HepG2 (cell line): ENCODE measurements around the gene RHBDF2. TPM values are rescaled to one million over a fixed set of nuclear protein-coding genes. Genes with fewer than 3 reads are reported as not detected.
A peak's percentile ranks its signal among the peaks of the same experiment; 100 is the strongest.

Experiments
- ATAC-seq: fragments of 200-7000 bp; cut with Tn5 transposase; 3 replicates; pipeline ENCODE4 v1.9.1; 2020; ENCODE audit warnings: mild to moderate bottlenecking, moderate library complexity
- BruUV-seq: library from RNA; stranded (reverse); fragments of 400-500 nt; replicated peaks from 2 replicates; lab custom pipeline; 2021; lab: Mats Ljungman, UMichigan
- CTCF ChIA-PET: fragments of 300-600 bp; formaldehyde crosslinking; extraction: SDS; loops from one replicate; lab custom pipeline; 2021; ENCODE audit warnings: low total read pairs, inconsistent platforms, low intra/inter-chr PET ratio; lab: Yijun Ruan, JAX
- POLR2A ChIA-PET: fragments of 350-600 bp; sonication (Branson Sonifier 250); formaldehyde crosslinking; loops from one replicate; lab custom pipeline; 2020; ENCODE audit warnings: antibody characterized with exemption, inconsistent platforms; lab: Yijun Ruan, JAX
- DNase-seq: peaks from one replicate; pipeline ENCODE4 v3.0.0-alpha.2; 2015; ENCODE audit warnings: low spot score
- FAIRE-seq: peaks from 3 replicates; lab custom pipeline; 2011; peaks lifted over from hg19 to GRCh38; lab: Jason Lieb, UNC
- H2AFZ ChIP-seq: one replicate; pipeline ENCODE4 v1.6.1; 2011; ENCODE audit warnings: low read length, inconsistent platforms
- H3K27ac ChIP-seq: fragments of 300-600 bp; 3 replicates; pipeline ENCODE4 v1.8.0; 2011; ENCODE audit warnings: mixed run types, mild to moderate bottlenecking, mixed read lengths, low read length, inconsistent platforms; ENCODE audit not compliant: insufficient read depth; ENCODE audit errors: extremely low read length
- H3K27me3 ChIP-seq, 2 experiments: fragments of 200-600 bp in 1 of 2; 2 replicates in 1 of 2; 3 replicates in 1 of 2; pipeline versions ENCODE4 v1.6.0 to v1.8.0; 2011; ENCODE audit warnings: low read length in 2 of 2, mild to moderate bottlenecking in 2 of 2, moderate library complexity in 2 of 2, inconsistent platforms in 1 of 2; ENCODE audit not compliant: insufficient read depth in 2 of 2, control insufficient read depth in 1 of 2
- H3K36me3 ChIP-seq, 2 experiments: fragments of 200-600 bp in 1 of 2; replicated peaks in 1 of 2; 2 replicates in 1 of 2; 3 replicates in 1 of 2; pipeline versions ENCODE4 v1.5.1 to v1.8.0; 2011; ENCODE audit warnings: low read length in 2 of 2, inconsistent platforms in 1 of 2; ENCODE audit not compliant: insufficient read depth in 2 of 2, control insufficient read depth in 1 of 2
- H3K4me1 ChIP-seq: 2 replicates; pipeline ENCODE4 v1.5.1; 2012; ENCODE audit warnings: low read length, inconsistent platforms; ENCODE audit not compliant: insufficient read depth
- H3K4me2 ChIP-seq: 2 replicates; pipeline ENCODE4 v1.6.0; 2011; ENCODE audit warnings: low read depth, low read length, inconsistent platforms
- H3K4me3 ChIP-seq, 3 experiments: fragments of 200-600 bp in 1 of 3; sonication (generic), shearing (Covaris generic) in 1 of 3; replicated peaks in 1 of 3; 2 replicates each; pipeline ENCODE4 v1.5.1; 2011 to 2016; ENCODE audit warnings: low read length in 3 of 3, inconsistent platforms in 2 of 3, low read depth in 2 of 3, mild to moderate bottlenecking in 2 of 3, control low read depth in 1 of 3, mixed read lengths in 1 of 3; ENCODE audit not compliant: insufficient read depth in 1 of 3
- H3K79me2 ChIP-seq: one replicate; pipeline ENCODE4 v1.6.1; 2011; ENCODE audit warnings: low read length, inconsistent platforms; ENCODE audit not compliant: insufficient read depth
- H3K9ac ChIP-seq: 2 replicates; pipeline ENCODE4 v1.6.0; 2011; ENCODE audit warnings: mild to moderate bottlenecking, low read depth, low read length, inconsistent platforms; ENCODE audit not compliant: insufficient read depth
- H3K9me3 ChIP-seq: 2 replicates; pipeline ENCODE4 v1.5.1; 2012; ENCODE audit warnings: mild to moderate bottlenecking, low read length
- H4K20me1 ChIP-seq: 2 replicates; pipeline ENCODE4 v1.6.0; 2011; ENCODE audit warnings: inconsistent platforms, mild to moderate bottlenecking, low read length, moderate library complexity; ENCODE audit not compliant: insufficient read depth
- ATF7 ChIP-seq, 2 experiments: fragments of 450-650 bp in 1 of 2; sonication (generic) in 1 of 2; formaldehyde crosslinking in 1 of 2; IDR thresholded peaks; 2 replicates each; pipeline versions ENCODE4 v1.4.0 to v1.6.1; 2016 to 2020; ENCODE audit warnings: antibody characterized with exemption in 1 of 2, mild to moderate bottlenecking in 1 of 2, missing genetic modification reagents in 1 of 2
- CBX1 ChIP-seq: IDR thresholded peaks from one replicate; pipeline ENCODE4 v1.6.1; 2016; ENCODE audit warnings: antibody characterized with exemption, low read depth
- CHD4 ChIP-seq: fragments of 200-600 bp; sonication (generic); IDR thresholded peaks from 2 replicates; pipeline ENCODE4 v1.7.0; 2017; ENCODE audit warnings: mild to moderate bottlenecking, low read length, borderline replicate concordance
- JDP2 ChIP-seq: sonication (generic); formaldehyde crosslinking; IDR thresholded peaks from 2 replicates; pipeline ENCODE4 v1.8.1; 2022; ENCODE audit warnings: missing genetic modification reagents, borderline replicate concordance
- NFIC ChIP-seq: IDR thresholded peaks from 2 replicates; pipeline ENCODE4 v1.6.1; 2012; ENCODE audit warnings: mild to moderate bottlenecking, low read length, inconsistent platforms
- PHB2 ChIP-seq: fragments of 450-650 bp; IDR thresholded peaks from 2 replicates; pipeline ENCODE4 v1.6.1; 2018; ENCODE audit not compliant: partially characterized antibody
- U2AF2 ChIP-seq: fragments of 200-400 bp; formaldehyde crosslinking; IDR thresholded peaks from 2 replicates; pipeline ENCODE4 v1.6.1; 2017; ENCODE audit warnings: low read depth, mild to moderate bottlenecking, low read length
- ZKSCAN1 ChIP-seq: fragments of 150-350 bp; IDR thresholded peaks from 2 replicates; pipeline ENCODE4 v1.6.1; 2014; ENCODE audit warnings: low read length
- ZNF124 ChIP-seq: sonication (generic); formaldehyde crosslinking; IDR thresholded peaks from 2 replicates; pipeline ENCODE4 v1.4.0; 2020; ENCODE audit warnings: missing genetic modification reagents
- ZNF207 ChIP-seq: fragments of 450-650 bp; IDR thresholded peaks from 2 replicates; pipeline ENCODE4 v1.6.1; 2016; ENCODE audit warnings: antibody characterized with exemption, borderline replicate concordance
- ZNF430 ChIP-seq: sonication (generic); formaldehyde crosslinking; IDR thresholded peaks from 2 replicates; pipeline ENCODE4 v1.9.0; 2021; ENCODE audit warnings: mild to moderate bottlenecking, missing genetic modification reagents
- ZNF761 ChIP-seq: sonication (generic); formaldehyde crosslinking; conservative IDR thresholded peaks from 2 replicates; pipeline ENCODE4 v1.4.0; 2020; ENCODE audit warnings: mild to moderate bottlenecking, missing genetic modification reagents
- ZNF788 ChIP-seq: sonication (generic); formaldehyde crosslinking; IDR thresholded peaks from 2 replicates; pipeline ENCODE4 v1.5.0; 2020; ENCODE audit warnings: mild to moderate bottlenecking, missing genetic modification reagents, borderline replicate concordance
- ZNF883 ChIP-seq: sonication (generic); formaldehyde crosslinking; IDR thresholded peaks from 2 replicates; pipeline ENCODE4 v1.5.1; 2020; ENCODE audit warnings: mild to moderate bottlenecking, missing genetic modification reagents; ENCODE audit errors: not compliant biosample characterization
- WGBS: methylation state at CpG from one replicate; pipeline ENCODE4 v1.1.6; 2017; ENCODE audit warnings: low lambda C conversion rate; 5-methylcytosine and 5-hydroxymethylcytosine counted together
- in situ Hi-C: cut with HindIII; loops from 2 replicates; pipeline ENCODE4 v1.10.0; 2017; ENCODE audit warnings: low pct_unique_long_range_greater_than_20kb; ENCODE audit not compliant: extremely low pct_ligation_motif_present
- intact Hi-C: fragments of 100-400 bp; cut with micrococcal nuclease; formaldehyde crosslinking; loops from one replicate; pipeline ENCODE4 v1.10.0; 2022; ENCODE audit not compliant: unreplicated experiment
- polyA plus RNA-seq, 8 experiments: library from polyadenylated mRNA; depleted of rRNA in 3 of 8; stranded (reverse) in 7 of 8; unstranded in 1 of 8; fragments of >200 nt; fragmentation: Illumina TruSeq in 4 of 8; extraction: Trizol in 4 of 8; gene quantifications; 2 replicates each; pipeline versions ENCODE4 v1.2.1 to v1.2.3, GENCODE V29; 2011 to 2016; ENCODE audit warnings: low read depth in 4 of 8, missing spikeins in 1 of 8, mixed read lengths in 1 of 8; ENCODE audit not compliant: insufficient read depth in 1 of 8
- total RNA-seq, 5 experiments: library from RNA; depleted of rRNA; stranded (reverse); fragments of >200 nt; fragmentation: Illumina TruSeq; extraction: Trizol; gene quantifications; 2 replicates each; pipeline ENCODE4 v1.2.3, GENCODE V29; 2016; ENCODE audit warnings: low read depth in 1 of 5
- TF ChIP-seq, protein P1 (sequence below): sonication (generic); formaldehyde crosslinking; IDR thresholded peaks from 2 replicates; pipeline ENCODE4 v1.5.0; 2020; ENCODE audit warnings: mild to moderate bottlenecking, missing genetic modification reagents, borderline replicate concordance
- TF ChIP-seq, protein P2 (sequence below): sonication (generic); formaldehyde crosslinking; IDR thresholded peaks from 2 replicates; pipeline ENCODE4 v1.8.0; 2022; ENCODE audit warnings: mild to moderate bottlenecking, missing genetic modification reagents; ENCODE audit not compliant: insufficient replicate concordance

Gene RHBDF2
- total and polyA plus RNA-seq, 2 of the 13 experiments (the other 11 are each of a cell fraction or from before 2014, with no cell fraction given), result 7.8 to 24.2 TPM

DNA sequence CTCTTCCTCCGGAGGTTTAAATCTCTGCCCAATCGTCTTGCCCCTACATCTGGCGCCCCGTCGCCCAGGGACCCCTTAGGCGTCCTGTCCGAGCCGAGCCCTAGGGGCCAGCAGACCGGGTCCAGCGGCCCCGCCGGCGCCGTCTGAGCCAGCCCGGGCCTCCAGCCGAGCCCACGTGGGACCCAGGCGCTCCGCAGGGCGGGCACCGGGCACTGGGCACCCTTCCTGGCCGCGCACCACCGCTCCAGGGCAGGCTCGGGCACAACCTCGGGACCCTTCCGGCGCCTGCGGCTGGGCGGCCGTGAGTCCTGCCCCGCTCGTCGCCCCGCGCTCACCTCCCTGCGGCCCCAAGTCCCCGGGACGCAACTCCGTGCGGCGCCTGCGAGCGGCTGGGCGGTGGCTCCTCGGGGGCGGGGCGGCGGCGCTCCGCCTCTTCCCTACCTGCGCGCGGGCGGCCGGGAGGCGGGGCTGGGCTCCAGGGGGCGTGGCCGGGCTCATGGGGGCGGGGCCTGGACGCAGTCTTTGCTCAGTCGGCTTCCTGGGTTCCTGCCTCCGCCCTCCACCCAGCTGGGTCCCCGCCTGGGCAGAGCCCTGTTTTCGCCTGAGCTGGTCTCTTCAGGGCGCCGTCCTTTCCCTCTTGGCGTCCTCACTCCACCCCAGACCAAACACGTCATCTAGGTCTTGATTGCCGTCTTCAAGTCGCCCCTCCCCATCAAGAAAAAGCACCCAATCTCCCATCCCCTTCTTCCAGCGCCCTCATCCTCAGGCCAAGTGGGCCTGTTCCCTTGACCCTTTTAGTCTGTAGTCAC is at the start of gene RHBDF2 (continued):
- TF ChIP-seq, protein P1, sequence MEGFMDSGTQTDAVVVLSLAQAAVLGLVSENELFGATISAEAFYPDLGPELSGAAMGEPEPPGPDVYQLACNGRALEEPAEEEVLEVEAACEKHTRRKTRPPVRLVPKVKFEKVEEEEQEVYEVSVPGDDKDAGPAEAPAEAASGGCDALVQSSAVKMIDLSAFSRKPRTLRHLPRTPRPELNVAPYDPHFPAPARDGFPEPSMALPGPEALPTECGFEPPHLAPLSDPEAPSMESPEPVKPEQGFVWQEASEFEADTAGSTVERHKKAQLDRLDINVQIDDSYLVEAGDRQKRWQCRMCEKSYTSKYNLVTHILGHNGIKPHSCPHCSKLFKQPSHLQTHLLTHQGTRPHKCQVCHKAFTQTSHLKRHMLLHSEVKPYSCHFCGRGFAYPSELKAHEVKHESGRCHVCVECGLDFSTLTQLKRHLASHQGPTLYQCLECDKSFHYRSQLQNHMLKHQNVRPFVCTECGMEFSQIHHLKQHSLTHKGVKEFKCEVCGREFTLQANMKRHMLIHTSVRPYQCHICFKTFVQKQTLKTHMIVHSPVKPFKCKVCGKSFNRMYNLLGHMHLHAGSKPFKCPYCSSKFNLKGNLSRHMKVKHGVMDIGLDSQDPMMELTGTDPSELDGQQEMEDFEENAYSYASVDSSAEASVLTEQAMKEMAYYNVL (CRISPR knock-in tag), result no peak
- TF ChIP-seq U2AF2 (no peak), JDP2 (CRISPR knock-in tag) (no peak), CHD4 (no peak), ZNF761 (CRISPR knock-in tag) (no peak; the same call in 1 of the 2 replicates), PHB2 (no peak), ZNF124 (peak; percentile 67; the same call in 1 of the 2 replicates)

DNA sequence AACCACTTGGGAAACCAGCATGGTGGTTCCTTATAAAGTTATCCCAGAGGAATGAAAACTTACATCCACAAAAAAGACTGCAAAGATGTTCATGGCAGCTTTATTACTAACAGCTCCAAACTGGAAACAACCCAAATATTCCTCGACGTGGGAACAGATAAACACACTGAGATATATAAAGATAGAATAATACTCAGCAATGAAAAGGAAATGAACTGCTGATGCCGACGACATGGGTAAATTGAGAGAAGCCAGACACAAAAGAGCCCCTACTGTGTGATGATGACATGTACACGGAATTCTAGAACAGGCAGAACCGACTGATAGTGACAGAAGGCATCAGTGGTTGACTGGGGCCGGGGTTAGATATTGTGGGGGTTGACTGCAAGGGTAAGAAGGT is 48.3 kb upstream of the RHBDF2 start:
- Histone ChIP-seq H3K27ac (peak overlapping the region; percentile 69), H2AFZ (no peak overlapping the region), H3K4me3 (peak overlapping the region; percentile 54 to 66 (median 66)), H3K27me3 (no peaks in the 10 kb centered on the region), H3K4me1 (peaks cover 80% of the 10 kb centered on the region), H3K9ac (peak overlapping the region; percentile 63), H3K79me2 (peaks cover 42% of the 10 kb centered on the region), H3K36me3 (peaks cover 7% of the 10 kb centered on the region in 2 experiments; a peak in 4 of 5 replicates), H3K4me2 (peak overlapping the region; percentile 93), H4K20me1 (peaks cover 7% of the 10 kb centered on the region; the same call in 1 of the 2 replicates), H3K9me3 (no peaks in the 10 kb centered on the region)
- ATAC-seq (no peak), DNase-seq (no peak), FAIRE-seq (no peak)
- WGBS, result 72% methylated on average over 7 of the region's 7 CpGs
- ChIA-PET CTCF (interaction anchor here (4.4 kb wide), 1 partner anchor 27 kb away, joined by 86 read pairs; no protein-coding TSS in a partner anchor), POLR2A (interaction anchor here (1.1 to 4.4 kb wide), 5 partner anchors 8 to 49 kb away, joined by 3 to 40 read pairs (median 18); partner anchors contain the start of gene RHBDF2)
- in situ Hi-C loops (no loop called here), intact Hi-C loops (no loop called here)
- BruUV-seq, result no TSS peak
- TF ChIP-seq, protein P2, sequence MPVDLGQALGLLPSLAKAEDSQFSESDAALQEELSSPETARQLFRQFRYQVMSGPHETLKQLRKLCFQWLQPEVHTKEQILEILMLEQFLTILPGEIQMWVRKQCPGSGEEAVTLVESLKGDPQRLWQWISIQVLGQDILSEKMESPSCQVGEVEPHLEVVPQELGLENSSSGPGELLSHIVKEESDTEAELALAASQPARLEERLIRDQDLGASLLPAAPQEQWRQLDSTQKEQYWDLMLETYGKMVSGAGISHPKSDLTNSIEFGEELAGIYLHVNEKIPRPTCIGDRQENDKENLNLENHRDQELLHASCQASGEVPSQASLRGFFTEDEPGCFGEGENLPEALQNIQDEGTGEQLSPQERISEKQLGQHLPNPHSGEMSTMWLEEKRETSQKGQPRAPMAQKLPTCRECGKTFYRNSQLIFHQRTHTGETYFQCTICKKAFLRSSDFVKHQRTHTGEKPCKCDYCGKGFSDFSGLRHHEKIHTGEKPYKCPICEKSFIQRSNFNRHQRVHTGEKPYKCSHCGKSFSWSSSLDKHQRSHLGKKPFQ (CRISPR knock-in tag), result peak; percentile 21
- no peak for TF ChIP-seq CBX1
- TF ChIP-seq NFIC, result no peak
- 0 out of 2 replicates have a peak, but pooled peaks have one; percentile 29 for TF ChIP-seq ZNF430 (CRISPR knock-in tag)
- no peak for TF ChIP-seq ZNF207
- TF ChIP-seq ZKSCAN1, result peak; percentile 24; the same call in 1 of the 2 replicates
- TF ChIP-seq ZNF883 (CRISPR knock-in tag), result no peak
- TF ChIP-seq ATF7 (IDR thresholded peaks at IDR 0.05), result no peak
- TF ChIP-seq ATF7 (CRISPR knock-in tag; IDR thresholded peaks at IDR 0.05), result no peak
- TF ChIP-seq ZNF788 (CRISPR knock-in tag), result 0 out of 2 replicates have a peak, but pooled peaks have one; percentile 8
